Gastrocnemius medialis (tissue), 4 donors: Measurements from ENCODE around the gene CRX. TPM values are rescaled to one million over a fixed set of nuclear protein-coding genes. Genes with fewer than 3 reads are reported as not detected.
"Not testable (repeated sequence)": the region's sequence is repeated elsewhere in the genome, so short reads cannot be mapped to it uniquely, and the experiment has no call there.

Source experiments
- ATAC-seq, 2 donors: fragments of 150-250 bp; one replicate each; pipeline ENCODE4 v1.9.1; 2016
- DNase-seq, 2 donors: peaks; one replicate each; pipeline ENCODE4 v3.0.0-alpha.2; 2019
- H3K27ac ChIP-seq, 4 donors: fragments of 200-600 bp; sonication (generic); 1 replicate in 1 of 4; 2 replicates in 3 of 4; pipeline ENCODE4 v1.5.1; 2016 to 2018; ENCODE audit warnings: mild to moderate bottlenecking in 2 of 4, moderate library complexity in 1 of 4
- H3K27me3 ChIP-seq, 3 donors: fragments of 200-600 bp; sonication (generic) in 2 of 3; 1 replicate in 1 of 3; 2 replicates in 2 of 3; pipeline versions ENCODE4 v1.5.1 to v1.6.0; 2016 to 2019; ENCODE audit warnings: mild to moderate bottlenecking in 1 of 3, moderate library complexity in 1 of 3
- H3K36me3 ChIP-seq, 2 donors: fragments of 200-600 bp; sonication (generic) in 1 of 2; one replicate each; pipeline ENCODE4 v1.5.1; 2017 to 2018
- H3K4me1 ChIP-seq, 2 donors: fragments of 200-600 bp; sonication (generic) in 1 of 2; one replicate each; pipeline ENCODE4 v1.5.1; 2016 to 2017; ENCODE audit warnings: mild to moderate bottlenecking in 2 of 2
- H3K4me3 ChIP-seq, 4 donors: fragments of 200-600 bp; sonication (generic) in 3 of 4; 1 replicate in 1 of 4; 2 replicates in 3 of 4; pipeline ENCODE4 v1.5.1; 2016 to 2019; ENCODE audit warnings: mild to moderate bottlenecking in 2 of 4
- H3K9me3 ChIP-seq, 3 donors: fragments of 200-600 bp; sonication (generic) in 2 of 3; 1 replicate in 1 of 3; 2 replicates in 2 of 3; pipeline ENCODE4 v1.5.1; 2016 to 2019
- POLR2A ChIP-seq, 2 donors: fragments of 450-650 bp; IDR thresholded peaks; one replicate each; pipeline ENCODE4 v1.6.1; 2017; ENCODE audit warnings: antibody characterized with exemption in 2 of 2, mild to moderate bottlenecking in 2 of 2, moderate library complexity in 2 of 2
- in situ Hi-C, 4 donors: fragments of 200-750 bp; cut with MboI; loops; one replicate each; pipeline versions ENCODE4 v1.15.0 to v1.8.0; 2017; ENCODE audit warnings: low sequenced_read_pairs in 4 of 4
- intact Hi-C: fragments of 100-400 bp; cut with DNase I; formaldehyde crosslinking; loops from one replicate; pipeline ENCODE4 v1.15.1; 2023; ENCODE audit warnings: low total_unique reads
- total RNA-seq, 4 donors: library from RNA; depleted of rRNA; stranded (reverse); fragments of >200 nt; gene quantifications; one replicate each; pipeline versions ENCODE4 v1.1.0 to v1.2.3, GENCODE V29; 2016
- TF ChIP-seq, protein P1 (sequence below), 5 experiments: fragments of 450-650 bp in 3 of 5; fragments of 200-600 bp in 2 of 5; sonication (generic) in 2 of 5; IDR thresholded peaks in 4 of 5; conservative IDR thresholded peaks in 1 of 5; 1 replicate in 4 of 5; 2 replicates in 1 of 5; pipeline ENCODE4 v1.5.1; 2016 to 2019; ENCODE audit warnings: antibody characterized with exemption in 5 of 5, mild to moderate bottlenecking in 3 of 5, moderate library complexity in 3 of 5

The CRX gene
- not detected for total RNA-seq

DNA sequence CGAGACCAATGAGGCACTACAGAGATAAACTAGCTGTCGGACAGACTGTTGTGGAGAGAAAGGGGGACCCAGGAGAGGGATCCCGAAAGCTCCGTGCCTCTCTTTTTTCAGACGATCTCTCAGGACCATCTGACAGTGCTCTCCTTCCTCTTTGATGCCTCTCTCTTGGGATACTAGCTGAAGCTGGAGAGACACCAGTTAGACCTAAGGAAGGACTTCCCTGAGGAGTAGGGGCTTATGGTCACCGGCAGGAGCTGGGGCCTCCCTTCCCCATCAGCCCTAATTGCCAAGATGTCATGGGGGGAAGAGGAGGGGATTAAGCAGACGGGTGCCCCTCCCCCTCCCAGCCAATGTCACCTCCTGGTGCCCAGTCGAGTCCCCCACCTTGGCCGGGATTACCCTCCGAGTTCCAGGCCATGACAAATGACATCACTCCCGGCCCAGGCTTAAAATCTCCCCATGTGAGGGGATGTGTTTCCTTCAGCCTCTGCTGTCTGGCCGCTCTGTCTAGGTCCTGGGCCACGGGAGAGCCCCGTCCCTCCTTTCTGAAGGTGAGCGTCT lies at the start of gene CRX:
Gene CRX (plus strand): TSS at position 478 of the 561 bp plus-strand sequence. CDS start 12,507 bp downstream, outside the sequence.
- no peaks in the 10 kb centered on the region for H3K36me3 ChIP-seq
- TF ChIP-seq POLR2A (IDR thresholded peaks at IDR 0.05): no peak
- TF ChIP-seq, protein P1, sequence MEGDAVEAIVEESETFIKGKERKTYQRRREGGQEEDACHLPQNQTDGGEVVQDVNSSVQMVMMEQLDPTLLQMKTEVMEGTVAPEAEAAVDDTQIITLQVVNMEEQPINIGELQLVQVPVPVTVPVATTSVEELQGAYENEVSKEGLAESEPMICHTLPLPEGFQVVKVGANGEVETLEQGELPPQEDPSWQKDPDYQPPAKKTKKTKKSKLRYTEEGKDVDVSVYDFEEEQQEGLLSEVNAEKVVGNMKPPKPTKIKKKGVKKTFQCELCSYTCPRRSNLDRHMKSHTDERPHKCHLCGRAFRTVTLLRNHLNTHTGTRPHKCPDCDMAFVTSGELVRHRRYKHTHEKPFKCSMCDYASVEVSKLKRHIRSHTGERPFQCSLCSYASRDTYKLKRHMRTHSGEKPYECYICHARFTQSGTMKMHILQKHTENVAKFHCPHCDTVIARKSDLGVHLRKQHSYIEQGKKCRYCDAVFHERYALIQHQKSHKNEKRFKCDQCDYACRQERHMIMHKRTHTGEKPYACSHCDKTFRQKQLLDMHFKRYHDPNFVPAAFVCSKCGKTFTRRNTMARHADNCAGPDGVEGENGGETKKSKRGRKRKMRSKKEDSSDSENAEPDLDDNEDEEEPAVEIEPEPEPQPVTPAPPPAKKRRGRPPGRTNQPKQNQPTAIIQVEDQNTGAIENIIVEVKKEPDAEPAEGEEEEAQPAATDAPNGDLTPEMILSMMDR (IDR thresholded peaks at IDR 0.05 in 4 of 5, conservative IDR thresholded peaks at IDR 0.05 in 1 of 5): no peak
- DNase-seq: no peak
- no peak within 1 kb of the TSS for H3K27ac ChIP-seq
- H3K4me1 ChIP-seq: no peaks in the 10 kb centered on the region
- no peak for ATAC-seq
- H3K9me3 ChIP-seq: no peaks in the 10 kb centered on the region
- in situ Hi-C loops: no loop called here
- intact Hi-C loops: no loop called here
- no peak within 1 kb of the TSS for H3K4me3 ChIP-seq
- H3K27me3 ChIP-seq: peaks cover 0 to 16% (median 16%) of the 10 kb centered on the region in 3 donors

DNA sequence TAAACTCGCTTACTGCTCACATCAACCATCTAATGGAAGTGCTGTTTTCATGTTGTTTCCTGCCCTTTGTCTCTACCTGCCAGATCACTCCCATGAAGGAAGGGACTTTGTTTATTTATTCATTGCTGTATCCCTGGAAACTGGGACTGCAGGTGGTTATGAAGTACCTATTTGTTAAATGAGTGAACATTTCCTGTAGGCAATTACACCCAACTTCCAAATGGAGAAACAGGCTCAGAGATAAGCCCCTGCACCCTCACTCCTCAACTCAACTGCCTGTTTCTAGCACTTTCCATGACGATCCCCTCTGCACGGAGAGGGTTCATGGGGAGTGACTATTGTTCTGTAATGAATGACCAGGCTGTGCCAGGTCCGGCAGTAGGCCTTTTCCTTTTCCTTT lies 45.2 kb upstream of the CRX start:
- Histone ChIP-seq H3K36me3 (peaks cover 0 to 11% of the 10 kb centered on the region in 2 donors), H3K27ac (peak overlapping the region in 1 of 4 donors; percentile 39), H3K27me3 (no peaks in the 10 kb centered on the region), H3K4me1 (peaks cover 23 to 28% of the 10 kb centered on the region in 2 donors), H3K9me3 (no peaks in the 10 kb centered on the region), H3K4me3 (no peak overlapping the region)
- in situ Hi-C loops: no loop called here
- ATAC-seq (no peak), DNase-seq (no peak)
- intact Hi-C loops: loop anchor here (5.0 to 10.0 kb wide), 2 partner anchors 169 to 1988 kb away; partner anchors contain the start of genes AP2A1, BICRA and TSKS
- no peak for TF ChIP-seq POLR2A (IDR thresholded peaks at IDR 0.05)
- TF ChIP-seq, protein P1 (IDR thresholded peaks at IDR 0.05 in 4 of 5, conservative IDR thresholded peaks at IDR 0.05 in 1 of 5): no peak

DNA sequence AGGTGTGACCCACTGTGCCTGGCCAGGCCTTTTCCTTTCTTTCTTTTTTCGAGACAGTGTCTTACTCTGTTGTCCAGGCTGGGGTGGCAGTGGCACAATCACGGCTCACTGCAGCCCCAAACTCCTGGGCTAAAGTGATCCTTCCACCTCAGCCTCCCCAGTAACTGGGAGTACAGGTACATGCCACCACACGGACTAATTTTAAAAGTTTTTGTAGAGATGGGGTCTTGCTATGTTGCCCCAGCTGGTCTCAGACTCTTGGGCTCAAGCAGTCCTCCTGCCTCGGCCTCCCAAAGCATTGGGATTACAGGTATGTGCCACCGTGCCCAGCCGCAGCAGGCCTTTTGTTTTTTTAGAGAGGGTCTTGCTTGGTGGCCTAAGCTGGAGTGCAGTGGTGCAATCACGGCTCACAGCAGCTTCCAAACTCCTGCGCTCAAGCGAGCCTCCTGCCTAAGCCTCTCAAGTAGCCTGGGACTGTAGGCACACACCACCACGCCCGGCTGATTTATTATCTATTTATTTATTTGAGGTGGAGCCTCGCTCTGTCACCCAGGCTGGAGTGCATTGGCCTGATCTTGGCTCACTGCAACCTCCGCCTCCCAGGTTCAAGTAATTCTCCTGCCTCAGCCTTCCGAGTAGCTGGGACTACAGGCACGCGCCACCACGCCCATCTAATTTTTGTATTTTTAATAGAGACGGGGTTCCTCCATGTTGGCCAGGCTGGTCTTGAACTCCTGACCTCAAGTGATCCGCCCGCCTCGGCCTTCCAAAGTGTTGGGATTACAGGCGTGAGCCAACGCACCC lies 44.3 kb upstream of the CRX start:
- in situ Hi-C loops, H3K27me3 ChIP-seq, DNase-seq, H3K9me3 ChIP-seq, ATAC-seq: not testable (repeated sequence)
- H3K4me1 ChIP-seq: peaks cover 31 to 37% of the 10 kb centered on the region in 2 donors
- peak overlapping the region; percentile 74 to 98 (median 90) for H3K4me3 ChIP-seq
- intact Hi-C loops: loop anchor here (2.0 to 10.0 kb wide), 3 partner anchors 33 to 1987 kb away; partner anchors contain the start of genes AP2A1, BICRA, NOP53 and TSKS
- peak overlapping the region; percentile 93 to 99 (median 95) for H3K27ac ChIP-seq
- peaks cover 0 to 14% of the 10 kb centered on the region in 2 donors for H3K36me3 ChIP-seq

DNA sequence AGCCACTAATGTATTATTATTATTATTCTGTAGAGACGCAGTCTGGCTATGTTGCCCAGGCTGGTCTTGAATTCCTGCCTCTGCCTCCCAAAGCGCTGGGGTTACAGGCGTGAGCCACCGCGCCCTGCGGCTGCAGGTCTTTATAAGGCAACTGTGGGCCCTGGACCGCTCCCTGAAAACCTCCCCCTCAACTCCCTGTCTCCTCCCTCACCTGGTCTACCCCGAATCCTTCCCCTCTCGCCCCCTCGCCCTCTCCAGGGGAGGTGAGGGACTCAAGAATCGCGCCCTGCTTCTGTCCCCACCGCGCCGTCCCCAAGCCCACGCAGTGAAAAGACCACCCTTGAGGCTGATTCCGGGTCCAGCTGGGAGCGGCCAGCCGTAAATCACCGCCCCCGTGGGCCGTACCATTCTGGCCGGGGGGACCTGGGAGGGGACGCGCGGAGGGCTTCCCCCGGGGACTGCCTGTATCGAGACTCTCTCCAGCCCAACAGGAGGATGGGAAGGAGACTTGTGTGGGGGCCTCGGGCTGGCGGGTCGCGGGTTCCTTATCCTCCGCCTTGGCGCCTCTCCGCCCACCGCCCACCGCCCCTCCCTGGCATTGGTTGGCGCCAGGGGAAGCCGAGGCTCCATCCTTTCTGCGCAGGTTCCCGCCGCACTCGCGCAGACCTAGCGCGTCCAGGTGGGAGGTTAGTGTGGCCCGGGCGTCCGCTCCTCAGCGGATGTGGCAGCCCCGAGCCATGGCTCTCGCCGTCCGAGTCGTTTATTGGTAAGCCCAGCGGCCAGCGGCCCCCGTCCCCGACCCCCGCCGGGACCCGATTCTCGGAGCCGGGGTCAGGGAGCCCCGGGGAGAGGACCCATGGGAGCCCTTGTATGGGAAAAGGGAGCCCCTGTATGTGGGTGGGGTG lies 43.4 kb upstream of the CRX start, which contains the start of gene SELENOW:
Gene SELENOW (plus strand): TSS at position 655 of the 905 bp plus-strand sequence. CDS start 83 bp downstream, at position 738.
- H3K9me3 ChIP-seq: no peaks in the 10 kb centered on the region
- intact Hi-C loops: loop anchor here (2.0 to 10.0 kb wide), 3 partner anchors 34 to 1986 kb away; partner anchors contain the start of genes AP2A1, BICRA, NOP53 and TSKS
- H3K4me1 ChIP-seq: peaks cover 37 to 41% of the 10 kb centered on the region in 2 donors
- no peaks in the 10 kb centered on the region for H3K27me3 ChIP-seq
- in situ Hi-C loops: no loop called here
- H3K36me3 ChIP-seq: peaks cover 0 to 19% of the 10 kb centered on the region in 2 donors
- H3K27ac ChIP-seq: peak within 1 kb of the TSS; percentile 93 to 99 (median 95)
- TF ChIP-seq POLR2A (IDR thresholded peaks at IDR 0.05): peak; percentile 96 to 98
- TF ChIP-seq, protein P1 (IDR thresholded peaks at IDR 0.05 in 4 of 5, conservative IDR thresholded peaks at IDR 0.05 in 1 of 5): peak in 1 of 5 experiments; percentile 19
- H3K4me3 ChIP-seq: peak within 1 kb of the TSS; percentile 74 to 98 (median 90)
- peak; percentile 48 to 81 for DNase-seq
- ATAC-seq: peak; percentile 61 to 68
